IPS-11a (cell line): Measurements from ENCODE around the gene MRPL53.

Experiments
- H3K4me3 ChIP-seq: one replicate; pipeline ENCODE4 v1.5.1; 2013; ENCODE audit warnings: low read depth, low read length, control low read depth

Gene MRPL53

DNA sequence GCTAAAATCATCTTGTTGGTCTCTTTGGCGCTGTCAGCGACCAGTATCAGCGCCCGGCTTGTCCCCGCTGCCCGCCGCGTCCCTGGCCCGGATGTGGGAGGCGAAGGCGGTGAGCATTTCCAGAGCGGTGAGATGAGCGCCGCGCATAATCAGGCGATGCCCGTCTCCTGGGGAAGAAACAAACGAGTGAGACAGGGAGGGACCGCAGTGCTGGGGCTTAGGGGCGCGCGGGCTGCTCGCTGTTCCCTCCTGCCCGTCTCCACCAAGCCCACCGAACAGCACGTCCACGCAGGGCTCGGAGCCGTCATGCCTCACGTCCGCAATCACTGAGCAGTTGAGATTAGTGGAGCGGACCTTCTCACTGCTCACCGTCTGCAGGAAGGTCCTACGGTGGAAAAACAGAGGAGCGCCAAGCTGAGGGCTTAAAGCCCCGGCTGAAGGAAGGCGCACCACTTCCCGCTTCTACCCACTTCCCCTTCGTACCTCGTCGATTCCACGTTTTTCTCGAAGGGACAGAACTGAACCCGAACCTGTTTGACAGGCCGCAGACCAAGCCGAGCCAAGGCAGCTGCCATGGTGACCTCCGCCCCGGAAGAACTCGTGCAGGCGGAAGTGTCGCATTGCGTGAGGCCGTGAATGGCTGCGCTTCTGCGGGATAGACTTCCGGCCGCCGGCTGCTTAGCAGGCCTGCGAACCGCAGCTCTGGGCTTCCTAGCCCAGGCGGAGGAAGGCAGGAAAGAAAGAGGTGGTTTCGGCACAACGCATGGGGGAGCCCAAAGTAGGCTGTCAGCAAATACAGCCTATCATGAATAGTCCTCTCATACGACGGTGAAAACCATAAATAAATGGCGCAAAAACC lies at the start of gene MRPL53:
TSS of gene MRPL53 (minus strand) at position 595 of the 859 bp plus-strand sequence. CDS start at position 575, 20 bp downstream.
- H3K4me3 ChIP-seq = peak within 1 kb of the TSS; percentile 91

DNA sequence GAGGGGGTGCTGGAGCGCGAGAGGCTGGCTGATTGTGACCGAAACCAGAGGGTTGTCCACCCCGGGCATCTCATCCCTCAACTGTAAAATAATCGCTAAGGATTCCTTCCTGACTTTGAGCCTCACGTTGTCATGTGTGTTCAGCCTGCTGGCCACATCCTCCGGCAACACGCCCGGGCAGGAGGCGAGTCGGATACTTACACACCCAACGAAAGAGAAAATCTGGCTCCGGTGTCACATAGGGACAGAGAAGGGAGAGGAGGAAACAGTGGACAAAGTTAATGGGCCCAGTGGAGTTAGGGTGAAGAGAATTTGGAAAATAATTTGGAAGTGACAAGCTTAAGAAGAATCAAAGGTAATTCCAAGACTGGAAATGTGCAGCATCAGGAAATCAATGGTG lies 44.2 kb upstream of the MRPL53 start:
- no peak overlapping the region for H3K4me3 ChIP-seq

DNA sequence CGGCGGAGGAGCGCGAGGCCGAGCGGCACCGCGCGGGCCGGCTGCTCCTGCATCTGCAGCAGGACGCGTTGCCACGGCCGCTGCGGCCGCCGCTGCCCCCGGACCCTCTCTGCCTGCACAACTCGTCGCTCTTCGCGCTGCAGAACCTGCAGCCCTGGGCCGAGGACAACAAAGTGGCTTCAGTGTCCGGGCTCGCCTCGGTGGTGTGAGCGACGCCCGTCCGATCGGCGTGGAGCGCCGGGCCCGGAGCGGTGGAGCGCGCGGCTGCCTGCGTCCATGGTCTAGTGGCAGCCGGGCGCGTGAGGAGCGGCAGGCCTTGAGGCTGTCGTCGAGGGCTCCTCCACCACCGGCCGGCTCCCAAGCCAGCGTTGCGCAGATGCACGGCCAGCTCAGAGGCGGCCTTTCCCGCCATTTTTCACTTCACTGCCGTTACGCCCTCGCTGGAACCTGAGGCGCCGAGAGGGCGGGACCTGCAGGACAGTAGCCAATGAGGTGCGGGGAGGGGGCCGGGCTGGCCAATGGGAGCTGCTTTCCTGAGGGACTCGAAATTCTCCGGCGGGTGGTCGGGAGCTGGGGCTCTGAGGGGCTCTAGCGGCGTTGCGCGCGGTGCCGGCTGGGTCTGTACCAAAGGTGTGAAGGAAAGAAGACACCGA lies 43.6 kb upstream of the MRPL53 start:
- H3K4me3 ChIP-seq = no peak overlapping the region

DNA sequence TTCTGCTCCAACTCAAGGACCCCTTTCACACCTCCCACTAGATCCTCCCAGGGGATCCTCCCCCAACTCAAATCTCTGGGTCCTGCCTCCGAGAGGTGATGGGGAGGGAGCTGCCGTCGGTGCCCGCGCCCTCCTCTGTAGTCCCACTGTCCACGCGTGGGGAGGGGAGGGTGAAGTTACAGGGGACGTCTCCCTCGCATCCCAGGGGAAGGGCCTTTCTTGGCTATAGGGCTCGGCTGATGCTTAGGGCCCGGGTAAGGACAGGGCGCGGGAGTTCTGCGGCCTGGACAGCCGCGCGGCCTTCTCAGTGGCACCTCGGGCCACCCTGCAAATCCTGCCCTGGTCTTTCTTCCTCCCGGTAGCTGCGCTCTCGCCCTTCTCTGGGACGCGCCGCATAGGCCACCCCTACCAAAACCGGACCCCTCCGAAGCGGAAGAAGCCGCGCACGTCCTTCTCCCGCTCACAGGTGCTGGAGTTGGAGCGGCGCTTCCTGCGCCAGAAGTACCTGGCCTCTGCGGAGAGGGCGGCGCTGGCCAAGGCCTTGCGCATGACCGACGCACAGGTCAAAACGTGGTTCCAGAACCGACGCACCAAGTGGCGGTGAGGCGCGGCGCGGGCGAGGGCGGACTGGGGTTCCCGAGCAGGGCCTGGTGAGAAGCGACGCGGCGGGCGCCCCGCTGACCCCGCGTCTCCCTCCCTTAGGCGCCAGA lies 42.9 kb upstream of the MRPL53 start:
- no peak overlapping the region for H3K4me3 ChIP-seq

DNA sequence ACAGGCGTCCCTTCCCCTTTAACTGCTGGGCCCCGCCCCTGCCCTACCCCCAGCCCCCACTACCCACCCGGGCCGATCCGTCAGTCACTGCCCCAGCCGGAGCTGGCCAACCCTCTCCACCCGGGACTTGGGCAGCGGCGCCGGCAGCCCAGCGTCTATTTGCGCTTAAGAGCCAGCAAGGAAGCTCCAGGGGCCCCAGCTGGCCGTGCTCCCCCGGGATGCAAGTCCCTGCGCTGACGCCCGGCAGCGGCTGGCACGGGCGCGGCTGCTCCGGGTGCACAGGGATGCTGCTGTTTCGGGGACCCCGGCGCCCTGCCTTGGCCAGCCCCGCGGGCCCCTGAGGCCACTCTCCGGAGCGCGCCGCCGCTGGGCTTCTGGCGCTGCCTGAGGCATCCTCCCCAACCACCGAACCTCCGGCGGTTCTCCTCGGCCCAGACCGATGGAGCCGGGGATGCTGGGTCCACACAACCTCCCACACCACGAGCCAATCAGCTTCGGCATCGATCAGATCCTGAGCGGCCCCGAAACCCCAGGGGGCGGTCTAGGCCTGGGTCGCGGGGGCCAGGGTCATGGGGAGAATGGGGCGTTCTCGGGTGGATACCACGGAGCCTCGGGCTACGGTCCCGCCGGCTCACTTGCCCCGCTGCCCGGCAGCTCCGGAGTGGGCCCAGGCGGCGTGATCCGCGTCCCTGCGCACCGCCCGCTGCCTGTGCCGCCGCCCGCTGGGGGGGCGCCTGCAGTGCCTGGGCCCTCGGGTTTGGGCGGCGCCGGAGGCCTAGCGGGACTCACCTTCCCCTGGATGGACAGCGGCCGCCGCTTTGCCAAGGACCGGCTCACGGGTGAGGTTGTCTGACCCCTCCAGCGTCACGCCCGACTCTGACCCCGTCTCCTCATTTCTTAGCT lies 42.1 kb upstream of the MRPL53 start, which contains the start of gene TLX2:
TSS of gene TLX2 (plus strand) at position 83 of the 903 bp plus-strand sequence. CDS start at position 440, 357 bp downstream.
- H3K4me3 ChIP-seq = peak within 1 kb of the TSS; percentile 20

DNA sequence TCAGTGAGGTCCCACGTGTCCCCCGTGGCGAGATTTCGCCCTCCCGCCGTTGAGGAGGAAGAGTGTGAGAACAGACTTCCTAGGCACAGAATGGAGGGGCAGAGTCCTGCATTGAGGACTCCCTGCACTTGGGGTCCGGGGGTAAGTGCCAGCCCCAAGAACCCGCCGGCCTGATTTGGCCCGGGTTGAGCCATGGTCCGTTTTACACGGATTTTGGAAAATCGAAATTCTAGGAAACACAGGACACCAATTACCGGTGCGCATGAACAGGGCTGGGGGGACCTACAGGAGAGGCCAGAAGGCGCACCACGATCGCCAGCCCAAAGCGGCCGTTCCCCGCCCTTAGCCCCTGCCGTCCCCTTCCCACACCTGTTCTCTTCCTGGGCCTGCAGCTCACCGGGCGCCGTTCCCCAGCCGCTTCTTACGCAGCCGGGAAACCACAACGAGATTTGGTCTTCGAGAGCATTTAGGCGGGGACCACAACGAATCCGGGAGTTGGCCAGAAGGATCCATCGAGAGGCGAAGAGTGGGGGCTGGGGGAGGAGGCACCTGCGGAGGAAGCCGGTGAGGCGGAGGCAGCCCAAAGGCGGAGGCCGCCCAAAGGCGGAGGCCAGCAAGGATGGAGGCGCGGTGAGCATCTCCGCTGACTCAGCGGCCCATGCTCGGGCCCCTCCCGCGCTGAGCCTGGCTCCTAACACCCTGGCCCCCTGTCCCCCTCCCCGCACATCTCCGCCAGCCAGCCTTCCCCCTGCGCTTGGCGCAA lies 41.3 kb upstream of the MRPL53 start:
- peak overlapping the region; percentile 20 for H3K4me3 ChIP-seq

DNA sequence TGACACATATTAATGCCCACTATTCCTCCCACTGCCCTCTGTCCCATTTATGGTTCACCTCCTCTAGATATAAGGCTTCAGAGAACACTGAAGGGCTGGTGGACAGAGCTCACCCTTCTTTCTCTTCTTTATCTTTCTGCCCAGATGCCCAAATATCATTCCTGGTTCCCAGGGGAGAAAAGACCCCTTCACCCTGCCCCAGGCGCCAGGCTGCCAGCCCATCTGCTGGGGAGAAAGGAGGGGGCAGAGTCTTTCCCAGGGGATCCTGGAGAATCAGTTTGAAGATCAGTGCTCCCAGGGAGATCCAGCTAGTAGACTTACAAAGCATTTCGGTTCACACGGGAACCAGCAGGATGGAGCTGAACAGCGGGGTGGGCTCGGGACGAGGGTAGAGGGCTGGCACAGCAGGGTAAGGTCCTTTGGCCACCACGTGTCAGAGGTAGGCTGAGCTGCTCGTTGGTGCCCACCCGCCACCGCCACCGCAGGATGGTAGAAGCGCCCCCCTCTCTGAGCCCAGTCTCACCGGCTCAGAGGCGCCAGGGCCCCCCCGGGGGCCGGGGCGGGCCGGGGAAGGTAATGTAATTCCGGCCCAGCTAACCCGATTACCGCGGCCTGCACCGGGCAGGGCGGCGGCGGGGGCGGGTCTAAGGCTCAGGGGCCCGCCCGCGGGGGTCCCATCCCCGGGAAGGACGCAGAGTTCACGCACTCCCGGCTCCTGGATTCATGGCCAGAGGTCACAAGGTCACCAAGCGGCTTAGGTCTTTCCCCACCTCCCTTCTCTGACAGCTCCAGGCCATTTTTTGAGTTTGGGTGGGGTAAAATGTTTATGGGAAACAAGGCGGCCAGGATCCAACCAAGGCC lies 40.5 kb upstream of the MRPL53 start:
- H3K4me3 ChIP-seq = no peak overlapping the region

DNA sequence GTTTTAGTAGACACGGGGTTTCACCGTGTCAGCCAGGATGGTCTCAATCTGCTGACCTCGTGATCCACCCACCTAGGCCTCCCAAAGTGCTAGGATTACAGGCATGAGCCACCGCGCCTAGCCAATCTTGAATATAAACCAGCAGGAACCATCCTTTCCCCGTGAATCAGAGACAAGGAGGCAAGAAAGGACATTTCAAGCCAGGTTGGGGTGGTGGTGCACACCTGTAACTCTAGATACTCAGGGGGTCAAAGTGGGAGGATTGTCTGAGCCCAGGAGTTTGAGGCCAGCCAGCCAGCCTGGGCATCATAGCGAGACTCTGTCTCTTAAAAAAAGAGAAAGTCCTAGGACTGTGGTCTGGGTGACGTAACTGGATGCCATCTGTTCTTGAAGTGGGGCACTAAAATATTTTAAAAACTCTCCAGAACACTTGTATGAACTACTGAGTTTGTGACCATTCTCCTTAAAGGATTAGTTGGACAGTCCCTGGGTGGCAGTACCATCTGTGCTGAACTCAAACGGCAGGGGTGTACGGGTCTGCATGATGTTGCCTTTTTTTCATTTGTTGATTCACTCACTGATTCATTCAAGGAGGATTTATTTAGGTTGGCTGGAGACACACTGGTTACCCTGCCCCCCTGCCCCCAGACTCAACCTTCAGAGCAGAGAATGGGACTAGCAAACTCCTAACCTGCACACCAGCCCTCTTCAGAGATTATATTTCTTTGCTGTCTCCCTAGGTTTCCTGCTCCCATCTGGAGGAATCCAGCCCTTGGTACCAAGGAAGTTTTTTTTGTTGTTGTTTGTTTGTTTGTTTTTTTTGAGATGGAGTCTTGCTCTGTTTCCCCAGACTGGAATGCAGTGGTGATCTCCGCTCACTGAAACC lies 38.9 kb upstream of the MRPL53 start:
- no peak overlapping the region for H3K4me3 ChIP-seq

DNA sequence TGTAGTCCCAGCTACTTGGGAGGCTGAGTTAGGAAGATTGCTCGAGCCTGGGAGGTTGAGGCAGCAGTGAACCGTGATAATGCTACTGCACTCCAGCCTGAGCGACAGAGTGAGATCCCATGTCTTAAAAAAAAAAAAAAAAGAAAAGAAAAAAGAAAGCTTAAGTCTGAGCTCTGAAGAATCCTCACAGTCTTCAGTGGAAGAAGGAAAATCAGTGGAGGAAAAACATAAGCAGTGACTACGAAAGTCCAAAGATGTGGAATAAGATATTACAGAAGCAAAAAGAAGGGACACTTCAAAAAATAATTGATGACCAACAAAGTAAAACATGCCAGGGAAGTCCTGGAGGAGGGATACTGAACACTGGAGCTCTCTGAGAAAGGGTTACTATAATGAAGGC lies 37.8 kb upstream of the MRPL53 start:
- no peak overlapping the region for H3K4me3 ChIP-seq

DNA sequence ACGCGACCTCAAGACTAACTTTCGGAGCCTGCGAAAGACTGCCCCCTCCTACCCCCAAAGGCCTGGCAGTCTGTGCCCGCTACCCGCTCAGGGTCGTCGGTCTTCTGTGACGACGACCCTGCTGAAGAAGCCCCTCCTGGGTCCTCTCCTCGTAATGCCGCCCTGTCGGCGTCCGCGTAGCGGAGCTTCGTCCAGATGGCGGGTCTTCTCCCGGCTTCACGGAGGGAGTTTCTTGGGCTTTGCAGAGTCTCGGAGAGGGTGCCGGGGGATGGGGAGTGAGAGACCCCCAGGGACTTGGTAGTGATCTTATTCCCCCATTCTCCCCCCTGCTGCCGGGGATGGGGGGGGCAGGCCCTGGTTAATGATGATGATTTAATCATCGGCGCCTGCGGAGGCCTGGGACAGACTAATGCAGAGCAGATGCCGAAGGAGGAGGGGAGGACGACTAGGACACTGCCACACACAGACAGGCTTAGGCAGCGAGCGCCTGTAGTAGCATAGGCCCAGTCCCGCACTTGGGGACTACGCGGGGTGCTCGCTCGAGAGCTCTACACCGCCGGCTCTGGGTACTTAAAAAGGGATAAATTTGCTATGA lies 35.5 kb upstream of the MRPL53 start:
- H3K4me3 ChIP-seq = peak overlapping the region; percentile 99

DNA sequence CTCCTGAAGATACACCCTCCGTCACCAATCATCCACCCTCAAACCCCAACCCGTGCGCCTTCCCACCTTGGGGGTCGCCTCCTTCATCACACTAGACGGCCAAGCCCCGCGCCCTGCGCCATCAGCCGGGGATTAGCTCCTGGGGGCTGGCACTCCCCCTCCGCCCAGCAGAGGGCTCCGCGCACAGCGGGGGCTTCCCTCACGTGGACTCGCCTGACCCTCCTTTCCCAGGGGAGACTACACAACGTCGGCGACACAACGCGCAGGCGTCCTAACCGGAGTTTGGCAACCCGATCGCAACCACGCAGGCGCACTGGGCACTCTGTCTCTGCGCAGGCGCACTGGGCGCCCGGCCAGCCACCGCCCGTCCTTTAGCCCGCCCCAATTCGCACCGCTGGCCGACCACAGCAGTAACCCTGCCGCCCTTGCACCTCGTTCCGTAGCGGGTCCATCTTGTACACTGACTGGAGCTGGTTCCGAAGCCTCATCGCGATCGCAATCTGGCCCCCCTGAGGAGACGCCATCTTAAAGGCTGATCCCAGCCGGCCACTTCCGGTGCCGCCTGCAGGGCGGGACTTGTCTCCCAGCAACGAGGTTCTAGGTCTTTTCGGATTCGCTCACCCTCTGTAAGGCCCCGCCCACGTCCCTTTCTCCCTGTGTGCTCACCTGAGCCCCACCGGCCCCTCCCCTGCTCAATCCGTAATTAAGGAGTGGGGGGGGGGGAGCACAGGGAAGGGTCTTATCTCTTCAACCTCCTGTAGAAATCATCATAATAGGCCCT lies 34.9 kb upstream of the MRPL53 start, which contains the start of gene PCGF1:
TSS of gene PCGF1 (minus strand) at position 551 of the 781 bp plus-strand sequence. CDS start at position 524, 27 bp downstream.
- peak within 1 kb of the TSS; percentile 99 for H3K4me3 ChIP-seq

DNA sequence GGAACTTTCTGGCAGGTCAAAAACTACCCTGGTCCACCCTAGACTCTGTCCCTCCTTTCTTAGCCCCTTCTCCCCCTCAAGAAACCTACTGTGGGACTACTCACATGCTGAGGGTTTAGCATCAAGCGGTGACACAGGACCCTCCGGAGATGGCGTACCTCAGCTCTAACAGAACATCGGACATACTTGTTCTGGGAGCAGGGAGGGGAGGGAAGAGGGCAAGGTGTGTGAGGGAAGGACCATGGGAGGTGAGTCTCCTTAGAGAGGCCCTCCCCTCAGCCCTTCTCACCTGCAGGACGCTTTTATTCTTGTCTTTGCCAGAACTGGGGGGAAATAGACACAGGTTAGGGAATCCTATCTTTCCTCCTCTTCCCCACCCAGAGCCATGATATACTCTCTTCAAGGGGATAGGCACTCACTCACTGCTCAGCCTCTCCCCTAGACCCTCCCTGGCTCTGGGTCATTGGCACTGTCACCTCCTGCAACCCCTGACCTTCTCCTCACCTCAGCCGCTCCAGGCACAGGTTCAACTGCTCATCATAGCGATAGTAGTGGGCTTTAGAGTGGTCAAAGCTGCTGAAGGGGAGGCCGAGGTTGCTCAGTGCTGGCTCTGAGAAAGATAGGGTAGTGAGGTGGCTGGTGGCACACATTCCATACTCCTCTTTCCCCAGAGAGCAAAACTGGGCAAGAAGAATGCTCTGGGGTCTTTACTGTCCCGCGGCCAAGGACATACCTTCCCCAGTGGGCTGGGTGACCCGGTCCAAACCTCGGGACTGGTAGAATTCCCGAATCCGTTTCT lies 33.2 kb upstream of the MRPL53 start:
- no peak overlapping the region for H3K4me3 ChIP-seq

DNA sequence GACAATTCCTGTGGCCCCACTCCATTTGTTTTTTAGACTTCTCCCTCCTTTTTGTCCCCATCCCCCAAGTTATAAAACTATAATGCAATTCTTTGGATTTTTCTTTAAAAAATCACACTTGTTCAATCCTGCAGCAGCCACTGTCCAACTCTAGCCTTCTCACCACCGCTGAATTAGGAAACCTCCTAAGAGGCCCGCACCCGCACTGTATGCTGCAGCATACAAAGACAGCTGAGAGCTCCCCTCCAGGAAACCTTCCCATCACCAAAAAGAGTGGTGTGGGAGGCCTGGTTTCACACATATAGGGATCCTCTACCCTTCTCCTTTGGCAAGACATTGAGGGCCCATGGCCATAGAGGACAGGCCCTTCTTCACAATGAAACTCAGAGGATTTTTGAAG lies 32.1 kb upstream of the MRPL53 start:
- no peak overlapping the region for H3K4me3 ChIP-seq

DNA sequence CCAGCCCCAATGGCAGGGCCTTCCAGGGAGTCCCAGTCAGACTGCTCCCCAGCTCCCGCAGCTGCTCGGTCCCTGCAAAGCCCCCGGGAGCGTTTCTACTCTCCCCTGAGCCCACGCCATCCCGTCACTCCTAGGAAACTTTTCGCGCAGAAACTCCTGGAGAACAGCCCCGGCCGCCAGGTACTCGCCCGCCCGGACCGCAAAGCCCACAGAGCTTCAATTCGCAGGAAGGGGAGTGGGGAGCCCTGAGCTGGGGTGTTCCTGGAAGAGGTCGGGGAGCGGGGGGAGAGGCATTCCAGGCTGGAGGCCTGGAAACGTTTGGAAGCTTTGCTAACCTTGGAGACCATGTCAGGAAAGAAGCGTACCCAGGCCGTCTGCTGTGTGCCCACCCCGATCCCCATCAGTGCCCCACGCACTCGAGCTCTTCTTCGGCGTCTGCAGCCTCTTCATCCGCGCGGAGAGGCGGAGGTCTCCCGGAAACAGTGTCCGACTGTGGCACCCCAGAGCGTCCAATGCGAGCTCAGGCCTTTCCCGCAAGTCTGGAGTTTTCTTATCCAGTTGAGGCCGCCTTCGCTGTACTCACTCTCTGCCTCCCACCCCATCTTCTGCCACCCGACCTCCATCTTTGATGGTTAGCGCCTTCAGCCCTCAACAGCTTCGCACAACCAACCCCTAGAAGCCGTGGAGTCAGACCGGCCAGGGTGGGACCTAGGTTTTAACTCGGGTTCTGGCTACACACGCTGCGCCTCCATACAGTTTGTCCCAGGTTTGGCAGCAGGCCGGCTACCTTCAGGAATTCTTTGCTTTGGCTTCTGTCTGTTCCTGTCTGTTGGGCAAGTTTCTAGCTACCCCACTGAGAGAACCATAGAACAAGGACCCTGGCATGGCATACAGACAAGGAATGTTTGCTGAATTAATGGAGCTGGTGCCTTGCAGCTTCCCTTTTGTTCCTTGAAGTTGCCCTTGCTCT lies 31.3 kb upstream of the MRPL53 start:
- peak overlapping the region; percentile 24 for H3K4me3 ChIP-seq
